Hepatic stellate cell (primary cell): ENCODE measurements around the gene TMIGD2.

Experiments
- DNase-seq: peaks from one replicate; pipeline ENCODE4 v3.0.0; 2011; ENCODE audit warnings: low spot score

The TMIGD2 gene

GRCh38 chr19:4326215-4326836, 24.1 kb upstream of the TMIGD2 start:
- no peak for DNase-seq

DNA sequence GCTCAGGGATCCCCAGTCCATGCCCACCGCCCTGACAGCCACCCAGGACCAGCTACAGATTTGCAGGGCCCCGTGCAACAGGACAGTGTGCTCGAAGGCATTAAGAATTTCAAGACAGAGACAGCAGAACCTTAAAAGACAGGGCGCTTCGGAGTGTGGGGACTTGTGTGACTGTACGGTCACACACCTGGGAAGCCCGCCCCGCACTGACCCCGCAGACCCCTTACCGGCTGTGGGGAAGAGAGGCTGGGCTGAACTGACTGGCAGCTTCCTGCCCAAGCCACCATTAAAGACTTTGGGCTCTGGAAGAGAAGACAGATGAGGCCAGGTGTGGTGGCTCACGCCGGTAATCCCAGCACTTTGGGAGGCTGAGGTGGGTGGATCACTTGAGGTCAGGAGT, 22.0 kb upstream of the TMIGD2 start:
- no peak for DNase-seq

GRCh38 chr19:4323692-4324091, 21.5 kb upstream of the TMIGD2 start:
- no peak for DNase-seq

DNA sequence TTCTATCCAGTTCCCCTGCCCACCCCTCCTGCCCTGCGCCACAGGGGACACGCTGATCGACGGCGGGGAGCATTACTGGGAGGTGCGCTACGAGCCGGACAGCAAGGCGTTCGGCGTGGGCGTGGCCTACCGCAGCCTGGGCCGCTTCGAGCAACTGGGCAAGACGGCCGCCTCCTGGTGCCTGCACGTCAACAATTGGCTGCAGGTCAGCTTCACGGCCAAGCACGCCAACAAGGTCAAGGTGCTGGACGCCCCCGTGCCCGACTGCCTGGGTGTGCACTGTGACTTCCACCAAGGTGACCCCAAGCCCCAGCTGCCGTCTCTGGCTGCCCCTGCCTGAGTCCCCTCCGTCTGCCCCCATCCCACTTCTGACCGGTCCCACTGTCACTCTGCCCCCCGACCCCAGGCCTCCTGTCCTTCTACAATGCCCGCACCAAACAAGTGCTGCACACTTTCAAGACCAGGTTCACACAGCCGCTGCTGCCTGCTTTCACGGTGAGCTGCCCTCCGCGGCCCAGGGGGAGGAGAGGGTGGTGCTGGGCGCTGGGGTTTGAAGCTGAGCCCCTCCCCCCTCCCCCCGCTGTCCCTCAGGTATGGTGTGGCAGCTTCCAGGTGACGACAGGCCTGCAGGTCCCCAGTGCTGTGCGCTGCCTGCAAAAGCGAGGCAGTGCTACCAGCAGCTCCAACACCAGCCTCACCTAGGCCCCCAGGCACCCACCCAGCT, 20.9 kb upstream of the TMIGD2 start:
- no peak for DNase-seq

- DNase-seq, result no peak
These were observed 18.2 kb upstream of the TMIGD2 start for GRCh38 chr19:4320419-4320818.

DNA sequence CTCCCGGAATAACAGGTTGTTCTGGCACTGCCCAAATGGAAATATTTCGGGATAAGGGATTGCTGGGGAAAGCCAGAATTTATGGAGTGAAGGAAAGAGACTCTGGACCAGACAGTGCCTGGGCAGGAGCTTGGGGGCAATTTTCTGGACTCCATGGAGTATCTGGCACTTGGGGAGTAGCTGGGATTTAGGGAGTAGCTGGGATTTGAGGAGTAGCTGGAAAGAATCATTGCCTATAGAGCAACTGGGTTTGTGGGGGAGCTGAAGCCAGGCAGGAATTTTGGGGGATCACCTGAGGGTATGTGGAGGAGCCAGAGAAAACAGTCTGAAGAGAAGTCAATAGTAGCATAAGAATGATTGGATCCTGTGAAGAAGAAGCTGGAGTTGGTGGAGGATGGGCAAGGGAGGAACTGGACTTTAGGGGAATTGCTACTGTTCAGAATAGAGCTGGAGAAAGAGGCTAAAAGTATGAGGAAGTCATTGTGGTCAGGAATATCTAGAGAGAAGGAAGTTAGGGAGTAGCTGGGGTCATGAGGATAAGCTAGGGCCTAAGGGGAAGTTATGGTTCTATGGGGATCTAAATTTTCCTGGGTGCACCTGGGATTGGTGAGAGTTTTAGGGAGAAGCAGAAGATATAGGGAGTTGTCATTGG, 17.0 kb upstream of the TMIGD2 start:
- DNase-seq, result no peak

DNA sequence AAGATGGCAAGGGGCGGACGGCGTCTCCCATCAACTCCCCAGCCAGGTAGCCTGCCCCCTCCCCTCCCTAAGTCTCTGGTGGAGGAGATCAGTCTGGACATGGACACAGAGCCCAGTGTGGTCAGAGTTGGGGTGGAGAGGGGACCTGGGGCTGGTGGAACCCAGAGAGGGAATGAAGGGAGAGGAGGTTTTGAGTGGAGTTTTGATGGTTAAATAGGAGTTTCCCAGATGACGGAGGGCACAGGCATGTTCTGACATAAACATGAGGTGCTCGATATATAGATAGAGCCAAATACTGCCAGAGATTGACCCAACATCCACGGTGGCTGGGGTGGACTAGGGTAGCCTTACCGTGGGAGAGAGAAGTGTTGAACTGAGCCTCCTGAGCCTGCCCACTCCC, 16.3 kb upstream of the TMIGD2 start:
- DNase-seq, result no peak

DNA sequence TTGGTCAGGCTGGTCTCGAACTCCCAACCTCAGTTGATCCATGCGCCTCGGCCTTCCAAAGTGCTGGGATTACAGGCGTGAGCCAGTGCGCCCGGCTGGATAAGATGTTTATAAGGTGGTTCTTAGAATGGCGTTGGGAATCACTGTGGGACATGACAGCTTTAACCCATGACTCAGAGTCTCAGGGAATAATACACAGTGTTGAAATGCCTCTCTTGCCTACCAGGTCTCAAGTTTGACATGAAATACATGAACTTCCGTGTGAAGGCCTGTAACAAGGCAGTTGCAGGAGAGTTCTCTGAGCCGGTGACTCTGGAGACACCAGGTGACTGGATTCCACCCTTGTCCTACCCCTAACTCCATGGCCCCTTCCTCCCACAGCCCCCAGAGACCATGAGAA, 14.8 kb upstream of the TMIGD2 start:
- no peak for DNase-seq

DNA sequence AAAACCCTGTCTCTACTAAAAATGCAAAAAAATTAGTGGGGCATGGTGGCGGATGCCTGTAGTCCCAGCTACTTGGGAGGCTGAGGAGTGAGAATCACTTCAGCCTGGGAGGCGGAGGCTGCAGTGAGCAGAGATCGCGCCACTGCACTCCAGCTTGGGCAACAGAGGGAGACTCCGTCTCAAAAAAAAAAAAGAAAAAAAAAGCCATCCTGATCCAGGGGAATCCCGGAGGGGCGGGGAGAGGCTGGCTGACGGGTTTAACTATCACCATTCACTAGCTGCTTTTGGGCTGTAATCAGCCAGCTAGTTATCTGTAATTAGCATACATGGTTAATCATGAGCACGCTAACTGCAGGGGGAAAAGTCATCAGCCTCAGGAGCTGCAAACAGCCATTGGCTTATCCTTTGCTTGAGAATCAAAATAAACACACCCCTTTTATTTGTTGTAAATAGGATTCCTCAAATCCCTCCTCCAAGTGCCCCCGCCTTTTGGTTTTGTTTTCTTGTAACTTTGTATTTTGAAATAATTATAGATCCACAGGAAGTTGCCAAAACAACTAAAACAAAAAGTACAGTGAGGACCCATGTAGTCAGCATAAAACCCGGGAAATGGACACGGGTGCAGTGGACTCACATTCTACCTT, 11.8 kb upstream of the TMIGD2 start:
- no peak for DNase-seq

GRCh38 chr19:4310247-4311121, 8.3 kb upstream of the TMIGD2 start:
- no peak for DNase-seq

GRCh38 chr19:4305659-4306058, 3.5 kb upstream of the TMIGD2 start:
- no peak for DNase-seq

GRCh38 chr19:4305257-4305612, 3.0 kb upstream of the TMIGD2 start:
- no peak for DNase-seq

DNA sequence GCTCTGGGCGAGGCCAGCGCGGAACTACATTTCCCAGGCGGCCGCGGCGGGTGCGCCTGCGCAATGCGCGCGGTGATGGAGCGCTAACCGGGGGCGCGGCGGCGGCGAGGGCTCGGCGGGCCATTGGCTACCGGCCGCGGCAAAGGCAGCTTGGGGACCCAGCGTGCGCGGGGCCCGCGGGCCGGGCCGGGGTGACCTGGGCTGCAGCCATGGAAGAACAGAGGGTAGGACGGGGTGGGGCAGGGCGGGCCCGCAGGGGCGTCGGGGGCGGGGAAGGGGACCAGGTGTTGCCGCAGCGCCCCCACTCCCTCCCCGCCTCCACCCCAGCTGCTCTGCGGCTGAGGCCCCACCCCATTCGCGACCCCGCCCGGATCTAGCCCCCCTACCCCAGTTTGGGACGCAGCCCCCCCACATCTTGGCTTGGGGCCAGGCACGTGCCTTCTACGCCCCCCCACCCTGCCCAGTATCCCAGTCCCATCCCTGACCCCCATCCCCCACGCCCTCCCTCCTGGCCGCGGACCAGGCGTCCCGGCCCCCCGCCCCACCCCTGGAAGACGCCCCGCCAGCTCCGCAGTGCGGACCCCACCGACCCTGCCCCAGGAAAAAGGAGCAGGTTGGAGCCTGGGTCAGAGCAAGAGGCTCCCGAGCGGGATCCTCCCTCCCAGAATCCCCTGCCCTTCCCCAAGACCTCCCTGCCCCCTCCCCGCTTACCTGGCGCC, 2.5 kb upstream of the TMIGD2 start, which contains the start of gene FSD1:
TSS of gene FSD1 (plus strand) at position 61 of the 719 bp plus-strand sequence. CDS start at position 210, 149 bp downstream.
- DNase-seq, result peak; percentile 98

DNA sequence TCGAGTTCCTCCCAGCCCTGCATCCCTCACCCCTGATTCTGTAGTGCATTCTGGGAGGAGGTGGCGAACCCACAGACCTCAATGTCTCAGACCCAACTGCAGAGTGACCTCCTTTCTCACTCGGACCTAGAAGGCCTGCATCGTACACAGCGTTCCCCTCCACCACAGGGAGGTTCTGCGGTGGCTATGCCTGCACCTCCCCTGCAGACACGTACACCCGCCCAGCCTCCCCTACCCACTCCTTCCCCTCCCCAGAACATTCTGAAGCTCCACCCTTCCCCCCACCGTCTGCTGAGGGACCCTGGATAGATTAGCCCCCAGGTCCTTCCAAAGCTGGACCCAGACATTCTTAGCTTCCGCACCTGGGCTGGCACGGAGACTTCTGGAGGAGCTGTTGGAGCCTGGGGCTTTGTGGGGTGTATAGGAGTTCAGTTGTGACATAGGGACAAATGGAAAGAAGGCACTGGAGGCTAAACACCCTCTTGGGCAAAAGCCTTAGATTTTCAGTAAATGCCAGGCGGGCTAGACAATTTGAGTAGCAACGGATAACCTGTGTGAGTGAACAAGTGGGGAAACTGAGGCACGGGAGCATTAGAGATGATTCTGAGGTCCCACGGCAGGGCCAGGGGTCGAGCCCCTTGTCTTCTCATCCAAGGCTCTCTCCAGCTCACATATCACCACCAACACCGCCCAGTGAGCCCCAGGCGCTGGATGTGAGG, 1.8 kb upstream of the TMIGD2 start:
- DNase-seq, result no peak

GRCh38 chr19:4301590-4302242, 473 bp downstream of the TMIGD2 start:
- no peak for DNase-seq

- no peak for DNase-seq
These were observed 1.6 kb downstream of the TMIGD2 start for GRCh38 chr19:4300589-4300988.

DNA sequence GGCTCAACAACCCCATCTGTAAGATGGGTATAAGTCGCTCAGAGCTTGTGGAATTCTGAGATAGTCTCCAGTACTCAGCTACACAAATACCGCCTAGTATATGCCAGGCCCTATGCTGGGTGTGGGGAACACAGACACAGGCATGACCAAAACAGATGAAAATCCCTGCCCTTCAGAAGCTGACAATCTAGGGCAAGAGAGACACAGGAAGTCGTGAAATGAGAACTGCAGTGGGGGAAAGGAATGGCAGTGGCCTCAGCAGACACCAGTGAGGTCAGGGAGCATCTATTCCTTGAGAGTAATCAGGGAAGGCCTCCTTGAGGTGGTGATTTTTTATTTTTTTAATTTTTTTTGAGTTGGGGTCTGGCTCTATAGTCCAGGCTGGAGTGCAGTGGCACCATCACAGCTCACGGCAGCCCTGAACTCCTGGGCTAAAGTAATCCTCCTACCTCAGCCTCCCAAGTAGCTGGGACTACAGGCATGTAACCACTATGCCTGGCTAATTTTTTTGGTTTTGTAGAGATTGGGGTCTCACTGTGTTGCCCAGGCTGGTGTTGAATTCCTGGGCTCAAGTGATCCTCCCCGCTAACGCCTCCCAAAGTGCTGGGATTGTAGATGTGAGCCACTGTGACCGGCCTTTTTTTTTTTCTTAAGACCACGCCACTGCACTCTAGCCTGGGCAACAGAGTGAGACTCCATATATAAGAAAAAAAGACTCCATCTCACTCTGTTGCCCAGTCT, 3.2 kb downstream of the TMIGD2 start:
- DNase-seq, result no peak

GRCh38 chr19:4297901-4298809, 4.0 kb downstream of the TMIGD2 start:
- DNase-seq, result no peak
